Ascending aorta (tissue), 2 donors: Measurements from ENCODE around the gene PLPP1. TPM values are rescaled to one million over a fixed set of nuclear protein-coding genes. Genes with fewer than 3 reads are reported as not detected.

ENCODE experiments used
- DNase-seq, 2 donors: peaks; one replicate each; pipeline ENCODE4 v3.0.0-alpha.2; 2019; ENCODE audit warnings: low spot score in 2 of 2
- H3K27ac ChIP-seq, 2 donors: fragments of 200-600 bp; sonication (generic); one replicate each; pipeline ENCODE4 v1.5.1; 2016 to 2017; ENCODE audit warnings: mild to moderate bottlenecking in 1 of 2
- H3K27me3 ChIP-seq: fragments of 200-600 bp; sonication (generic); one replicate; pipeline ENCODE4 v1.5.1; 2017
- H3K36me3 ChIP-seq, 2 donors: fragments of 200-600 bp; sonication (generic); one replicate each; pipeline ENCODE4 v1.5.1; 2016
- H3K4me1 ChIP-seq, 2 donors: fragments of 200-600 bp; sonication (generic); one replicate each; pipeline ENCODE4 v1.5.1; 2016 to 2017; ENCODE audit warnings: mild to moderate bottlenecking in 1 of 2
- H3K4me3 ChIP-seq, 2 donors: fragments of 200-600 bp; sonication (generic); one replicate each; pipeline ENCODE4 v1.5.1; 2016 to 2017; ENCODE audit warnings: mild to moderate bottlenecking in 1 of 2
- H3K9me3 ChIP-seq, 2 donors: fragments of 200-600 bp; sonication (generic); one replicate each; pipeline ENCODE4 v1.5.1; 2016
- intact Hi-C: fragments of 100-400 bp; cut with DNase I; formaldehyde crosslinking; loops from one replicate; pipeline ENCODE4 v1.15.1; 2023
- total RNA-seq: library from RNA; depleted of rRNA; stranded (reverse); fragments of >200 nt; gene quantifications from one replicate; pipeline ENCODE4 v1.1.0, GENCODE V29; 2016
- TF ChIP-seq, protein P1 (sequence below), 3 experiments: fragments of 200-600 bp in 2 of 3; fragments of 450-650 bp in 1 of 3; sonication (generic) in 2 of 3; IDR thresholded peaks; one replicate each; pipeline ENCODE4 v1.5.1; 2016 to 2019; ENCODE audit warnings: antibody characterized with exemption in 3 of 3, mild to moderate bottlenecking in 1 of 3, moderate library complexity in 1 of 3

Gene PLPP1
- total RNA-seq, 1 donor from 2014 or later = 1,314 TPM

GRCh38 chr5:55445791-55446190, 89.0 kb downstream of the PLPP1 start:
- no peak overlapping the region for H3K4me3 ChIP-seq
- H3K36me3 ChIP-seq = peaks cover 10 to 11% of the 10 kb centered on the region in 2 donors
- no peak overlapping the region for H3K27ac ChIP-seq
- peaks cover 0 to 19% of the 10 kb centered on the region in 2 donors for H3K4me1 ChIP-seq
- intact Hi-C loops = no loop called here
- TF ChIP-seq, protein P1, sequence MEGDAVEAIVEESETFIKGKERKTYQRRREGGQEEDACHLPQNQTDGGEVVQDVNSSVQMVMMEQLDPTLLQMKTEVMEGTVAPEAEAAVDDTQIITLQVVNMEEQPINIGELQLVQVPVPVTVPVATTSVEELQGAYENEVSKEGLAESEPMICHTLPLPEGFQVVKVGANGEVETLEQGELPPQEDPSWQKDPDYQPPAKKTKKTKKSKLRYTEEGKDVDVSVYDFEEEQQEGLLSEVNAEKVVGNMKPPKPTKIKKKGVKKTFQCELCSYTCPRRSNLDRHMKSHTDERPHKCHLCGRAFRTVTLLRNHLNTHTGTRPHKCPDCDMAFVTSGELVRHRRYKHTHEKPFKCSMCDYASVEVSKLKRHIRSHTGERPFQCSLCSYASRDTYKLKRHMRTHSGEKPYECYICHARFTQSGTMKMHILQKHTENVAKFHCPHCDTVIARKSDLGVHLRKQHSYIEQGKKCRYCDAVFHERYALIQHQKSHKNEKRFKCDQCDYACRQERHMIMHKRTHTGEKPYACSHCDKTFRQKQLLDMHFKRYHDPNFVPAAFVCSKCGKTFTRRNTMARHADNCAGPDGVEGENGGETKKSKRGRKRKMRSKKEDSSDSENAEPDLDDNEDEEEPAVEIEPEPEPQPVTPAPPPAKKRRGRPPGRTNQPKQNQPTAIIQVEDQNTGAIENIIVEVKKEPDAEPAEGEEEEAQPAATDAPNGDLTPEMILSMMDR (IDR thresholded peaks at IDR 0.05) = no peak
- H3K27me3 ChIP-seq = no peaks in the 10 kb centered on the region
- H3K9me3 ChIP-seq = no peaks in the 10 kb centered on the region
- no peak for DNase-seq

DNA sequence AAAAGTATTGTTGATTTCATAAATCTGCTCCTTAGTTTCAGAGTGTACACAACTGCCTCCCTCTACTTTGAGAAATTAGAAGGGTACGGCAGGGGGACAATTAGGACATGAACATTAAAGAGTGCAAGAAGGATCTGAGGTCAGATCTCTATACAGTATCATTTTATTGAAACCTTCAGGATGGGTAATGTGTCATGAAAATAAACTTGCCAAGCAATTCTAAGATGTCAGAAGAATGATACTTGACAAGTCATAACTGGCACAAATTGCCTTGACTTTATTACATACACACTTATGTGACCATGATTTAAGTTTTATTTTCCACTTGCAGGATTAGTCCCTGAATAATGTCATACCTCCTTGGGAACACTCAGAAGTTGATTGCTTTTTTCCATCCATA, 92.8 kb downstream of the PLPP1 start:
- H3K4me3 ChIP-seq = no peak overlapping the region
- DNase-seq = no peak
- peaks cover 14 to 33% of the 10 kb centered on the region in 2 donors for H3K4me1 ChIP-seq
- TF ChIP-seq, protein P1 (IDR thresholded peaks at IDR 0.05) = no peak
- H3K36me3 ChIP-seq = peaks cover 11 to 18% of the 10 kb centered on the region in 2 donors
- no peaks in the 10 kb centered on the region for H3K9me3 ChIP-seq
- H3K27ac ChIP-seq = no peak overlapping the region
- intact Hi-C loops = no loop called here
- no peaks in the 10 kb centered on the region for H3K27me3 ChIP-seq

DNA sequence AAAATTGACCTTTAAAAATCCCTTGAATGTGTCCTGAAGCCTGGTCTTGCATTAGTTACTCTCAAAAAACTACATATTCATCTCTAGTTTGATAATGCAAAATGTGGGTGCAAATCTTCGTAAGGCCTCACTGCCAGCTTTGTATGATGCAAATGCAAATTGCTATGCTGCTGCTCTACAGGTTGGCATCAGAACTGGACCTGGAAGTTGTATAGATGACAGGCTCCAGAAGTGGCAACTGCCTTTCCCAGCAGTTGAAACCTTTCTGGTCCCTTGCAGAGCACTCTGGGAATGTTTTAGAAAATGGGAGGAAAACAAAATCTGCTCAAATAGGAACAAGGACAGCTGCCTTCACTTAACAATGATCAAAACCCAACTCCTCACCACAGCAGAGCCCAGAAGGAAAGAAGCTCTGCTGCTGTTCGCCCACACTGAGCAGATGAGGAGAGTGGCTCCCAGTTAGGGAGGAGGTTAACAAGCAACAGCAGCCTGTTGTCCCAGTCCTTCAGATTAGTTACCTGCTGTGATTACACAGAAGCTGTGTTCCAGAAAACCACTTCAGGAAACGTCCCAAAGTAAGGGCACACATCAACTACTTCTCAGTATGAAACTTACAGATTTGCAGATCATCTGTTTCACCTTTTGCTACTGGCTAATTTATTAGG, 93.5 kb downstream of the PLPP1 start:
- TF ChIP-seq, protein P1 (IDR thresholded peaks at IDR 0.05) = no peak
- Histone ChIP-seq H3K27me3 (no peaks in the 10 kb centered on the region), H3K27ac (peak overlapping the region; percentile 26 to 29), H3K4me1 (peaks cover 14 to 36% of the 10 kb centered on the region in 2 donors), H3K9me3 (no peaks in the 10 kb centered on the region), H3K4me3 (no peak overlapping the region), H3K36me3 (peaks cover 11 to 18% of the 10 kb centered on the region in 2 donors)
- intact Hi-C loops = no loop called here
- no peak for DNase-seq

GRCh38 chr5:55440188-55440646, 94.5 kb downstream of the PLPP1 start:
- DNase-seq = no peak
- intact Hi-C loops = no loop called here
- Histone ChIP-seq H3K27ac (peak overlapping the region; percentile 87 to 92), H3K27me3 (no peaks in the 10 kb centered on the region), H3K4me1 (peaks cover 14 to 36% of the 10 kb centered on the region in 2 donors), H3K9me3 (no peaks in the 10 kb centered on the region), H3K36me3 (peaks cover 15 to 18% of the 10 kb centered on the region in 2 donors), H3K4me3 (no peak overlapping the region)
- TF ChIP-seq, protein P1 (IDR thresholded peaks at IDR 0.05) = no peak

DNA sequence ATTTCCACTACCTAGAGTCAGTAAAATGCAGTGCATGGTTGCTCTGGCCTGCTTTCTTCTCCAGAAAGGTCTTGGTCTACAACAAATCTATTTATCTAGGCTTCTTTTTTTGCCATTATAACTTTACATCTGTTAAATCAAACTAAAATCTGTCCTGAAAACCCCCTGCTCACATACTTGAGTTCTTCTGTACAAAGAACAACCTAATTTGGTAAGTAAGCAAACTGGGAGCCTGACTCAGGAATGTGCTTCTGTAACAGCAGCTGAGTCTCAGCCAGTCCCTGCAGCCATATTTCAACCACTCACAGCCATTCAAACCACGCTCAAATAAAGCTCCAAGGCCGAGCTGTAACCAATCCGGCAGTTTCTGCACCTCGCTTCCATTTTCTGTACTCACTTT, 95.8 kb downstream of the PLPP1 start:
- H3K36me3 ChIP-seq = peaks cover 16 to 26% of the 10 kb centered on the region in 2 donors
- H3K27me3 ChIP-seq = no peaks in the 10 kb centered on the region
- intact Hi-C loops = loop anchor here (1.0 to 10.0 kb wide), 3 partner anchors 96 to 226 kb away; no protein-coding TSS in a partner anchor
- H3K4me1 ChIP-seq = peaks cover 14 to 36% of the 10 kb centered on the region in 2 donors
- DNase-seq = peak in 1 of 2 donors; percentile 77
- no peaks in the 10 kb centered on the region for H3K9me3 ChIP-seq
- TF ChIP-seq, protein P1 (IDR thresholded peaks at IDR 0.05) = no peak
- no peak overlapping the region for H3K4me3 ChIP-seq
- H3K27ac ChIP-seq = peak overlapping the region; percentile 87 to 92
